Measurements from ENCODE around the gene DUSP1. TPM values are rescaled to one million over a fixed set of nuclear protein-coding genes. Genes with fewer than 3 reads are reported as not detected.

The DUSP1 gene
- total and polyA plus RNA-seq, 2 of the 13 experiments (the other 11 are each of a cell fraction or from before 2014, with no cell fraction given), result 27.1 to 55.5 TPM

DNA sequence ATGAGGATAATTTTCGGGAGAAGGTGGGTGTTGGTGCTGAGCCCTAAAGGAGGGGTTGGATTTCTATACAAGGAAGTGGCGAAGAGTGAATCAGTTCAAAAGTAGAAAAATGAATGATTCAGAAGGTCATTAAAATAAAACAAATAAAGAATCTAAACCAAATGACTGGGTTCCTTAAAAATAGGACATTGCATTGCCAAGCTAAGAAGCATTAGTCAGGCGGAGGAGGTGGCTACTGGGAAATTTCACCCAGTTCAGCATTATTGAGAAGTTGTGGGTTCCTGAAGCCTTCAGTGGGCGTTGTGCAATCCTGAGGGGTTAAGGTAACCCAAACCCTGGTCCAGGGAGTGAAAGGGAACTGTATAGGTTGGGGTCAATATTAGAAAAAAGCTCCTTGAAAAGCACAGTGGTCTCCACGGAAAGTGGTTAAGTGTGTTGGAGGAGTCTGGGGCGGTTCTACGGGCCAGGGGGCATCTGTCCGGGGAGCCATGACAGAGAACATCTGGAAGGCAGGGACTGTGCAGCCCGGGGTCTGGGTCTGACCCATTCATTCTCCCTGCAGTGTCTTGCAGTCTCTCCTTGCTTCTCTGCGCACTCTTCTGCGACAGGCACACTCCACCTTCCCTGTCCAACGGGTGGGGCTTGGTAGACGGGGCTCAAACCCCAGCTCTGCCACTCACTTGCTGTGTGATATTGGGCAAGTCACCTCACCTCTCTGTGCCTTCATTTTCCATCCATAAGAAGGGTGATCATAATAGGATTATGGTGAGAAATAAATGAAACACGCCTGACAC lies 27.6 kb upstream of the DUSP1 start:
- Histone ChIP-seq H3K4me2 (ENCODE audit: low read depth, low read length) (no peak overlapping the region), H3K9ac (ENCODE audit: insufficient read depth, low read depth, low read length) (no peak overlapping the region), H3K27me3 (ENCODE audit: control insufficient read depth in 1 of 2, insufficient read depth in 2 of 2, low read length in 2 of 2) (no peaks in the 10 kb centered on the region), H2AFZ (ENCODE audit: low read length) (no peak overlapping the region), H3K9me3 (ENCODE audit: low read length) (no peaks in the 10 kb centered on the region), H4K20me1 (ENCODE audit: insufficient read depth, low read length) (no peaks in the 10 kb centered on the region), H3K4me3 (replicated peaks in 1 of 3; ENCODE audit: insufficient read depth in 1 of 3, low read depth in 2 of 3, low read length in 3 of 3) (no peak overlapping the region), H3K79me2 (ENCODE audit: insufficient read depth, low read length) (no peaks in the 10 kb centered on the region), H3K36me3 (replicated peaks in 1 of 2; ENCODE audit: control insufficient read depth in 1 of 2, insufficient read depth in 2 of 2, low read length in 2 of 2) (no peaks in the 10 kb centered on the region), H3K27ac (ENCODE audit: extremely low read length, insufficient read depth, low read length) (no peak overlapping the region), H3K4me1 (ENCODE audit: insufficient read depth, low read length) (peaks cover 93% of the 10 kb centered on the region)
- in situ Hi-C loops (cut with HindIII; ENCODE audit: extremely low pct_ligation_motif_present, low pct_unique_long_range_greater_than_20kb) (no loop called here), intact Hi-C loops (cut with micrococcal nuclease; ENCODE audit: unreplicated experiment) (no loop called here)
- ChIA-PET POLR2A (interaction anchor here (1.2 to 4.7 kb wide), 10 partner anchors 8 to 61 kb away, joined by 3 to 54 read pairs (median 10); partner anchors contain the start of gene DUSP1), CTCF (ENCODE audit: low intra/inter-chr PET ratio, low total read pairs) (no interaction called here)
- WGBS (ENCODE audit: low lambda C conversion rate), result 78% methylated on average over 13 of the region's 14 CpGs
- DNase-seq (ENCODE audit: low spot score), result no peak
- no peak for FAIRE-seq
- no peak for ATAC-seq
- TF ChIP-seq ZMYM3 (CRISPR knock-in tag; IDR thresholded peaks at IDR 0.05) (0 out of 2 replicates have a peak, but pooled peaks have one; percentile 24), CEBPG (CRISPR knock-in tag; IDR thresholded peaks at IDR 0.05) (peak; percentile 36; the same call in 1 of the 2 replicates), ZNF615 (CRISPR knock-in tag; IDR thresholded peaks at IDR 0.05; ENCODE audit: borderline replicate concordance) (no peak), CEBPB (IDR thresholded peaks at IDR 0.05; ENCODE audit: borderline replicate concordance, low read depth, low read length) (peak; percentile 60; the same call in 1 of the 2 replicates), ZNF768 (CRISPR knock-in tag; IDR thresholded peaks at IDR 0.05) (peak; percentile 95), SP140L (CRISPR knock-in tag; IDR thresholded peaks at IDR 0.05; ENCODE audit: borderline replicate concordance) (no peak)
- no TSS peak for BruUV-seq (replicated peaks)

DNA sequence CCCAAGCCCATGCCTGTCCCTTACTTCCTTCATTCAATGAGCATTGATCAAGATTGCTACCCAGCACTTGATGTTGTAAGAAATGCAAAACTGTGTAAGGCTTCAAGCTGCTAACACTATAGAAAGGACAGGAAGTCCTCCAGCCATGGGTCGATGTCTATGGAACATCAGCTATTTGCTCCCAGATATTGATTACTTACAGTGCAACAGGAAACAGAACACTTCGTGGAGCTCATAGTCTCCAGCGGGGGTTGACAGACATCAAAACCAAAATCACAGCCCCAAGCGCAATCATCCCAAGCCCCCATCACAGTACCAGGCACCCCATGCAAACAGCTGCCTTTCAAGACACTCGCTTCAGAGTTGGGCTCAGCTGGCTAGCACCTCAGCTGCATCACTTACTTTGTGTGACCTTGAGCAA lies 26.8 kb upstream of the DUSP1 start:
- Histone ChIP-seq H3K27ac (ENCODE audit: extremely low read length, insufficient read depth, low read length) (peak overlapping the region; percentile 28), H3K4me2 (ENCODE audit: low read depth, low read length) (peak overlapping the region; percentile 65), H3K9ac (ENCODE audit: insufficient read depth, low read depth, low read length) (no peak overlapping the region; the same call in 1 of the 2 replicates), H3K79me2 (ENCODE audit: insufficient read depth, low read length) (no peaks in the 10 kb centered on the region), H2AFZ (ENCODE audit: low read length) (no peak overlapping the region), H3K27me3 (ENCODE audit: control insufficient read depth in 1 of 2, insufficient read depth in 2 of 2, low read length in 2 of 2) (no peaks in the 10 kb centered on the region), H3K4me3 (replicated peaks in 1 of 3; ENCODE audit: insufficient read depth in 1 of 3, low read depth in 2 of 3, low read length in 3 of 3) (no peak overlapping the region; a peak in 2 of 6 replicates), H4K20me1 (ENCODE audit: insufficient read depth, low read length) (no peaks in the 10 kb centered on the region), H3K36me3 (replicated peaks in 1 of 2; ENCODE audit: control insufficient read depth in 1 of 2, insufficient read depth in 2 of 2, low read length in 2 of 2) (no peaks in the 10 kb centered on the region), H3K4me1 (ENCODE audit: insufficient read depth, low read length) (peaks cover 100% of the 10 kb centered on the region), H3K9me3 (ENCODE audit: low read length) (no peaks in the 10 kb centered on the region)
- ChIA-PET POLR2A (interaction anchor here (1.2 to 4.7 kb wide), 10 partner anchors 8 to 62 kb away, joined by 3 to 54 read pairs (median 10); partner anchors contain the start of gene DUSP1), CTCF (ENCODE audit: low intra/inter-chr PET ratio, low total read pairs) (no interaction called here)
- intact Hi-C loops (cut with micrococcal nuclease; ENCODE audit: unreplicated experiment) (no loop called here), in situ Hi-C loops (cut with HindIII; ENCODE audit: extremely low pct_ligation_motif_present, low pct_unique_long_range_greater_than_20kb) (no loop called here)
- DNase-seq (ENCODE audit: low spot score) (peak; percentile 54), FAIRE-seq (peak; percentile 26), ATAC-seq (peak; percentile 77)
- WGBS (ENCODE audit: low lambda C conversion rate), result 8% methylated on average over 2 of the region's 5 CpGs
- BruUV-seq (replicated peaks), result no TSS peak
- TF ChIP-seq, protein P1, sequence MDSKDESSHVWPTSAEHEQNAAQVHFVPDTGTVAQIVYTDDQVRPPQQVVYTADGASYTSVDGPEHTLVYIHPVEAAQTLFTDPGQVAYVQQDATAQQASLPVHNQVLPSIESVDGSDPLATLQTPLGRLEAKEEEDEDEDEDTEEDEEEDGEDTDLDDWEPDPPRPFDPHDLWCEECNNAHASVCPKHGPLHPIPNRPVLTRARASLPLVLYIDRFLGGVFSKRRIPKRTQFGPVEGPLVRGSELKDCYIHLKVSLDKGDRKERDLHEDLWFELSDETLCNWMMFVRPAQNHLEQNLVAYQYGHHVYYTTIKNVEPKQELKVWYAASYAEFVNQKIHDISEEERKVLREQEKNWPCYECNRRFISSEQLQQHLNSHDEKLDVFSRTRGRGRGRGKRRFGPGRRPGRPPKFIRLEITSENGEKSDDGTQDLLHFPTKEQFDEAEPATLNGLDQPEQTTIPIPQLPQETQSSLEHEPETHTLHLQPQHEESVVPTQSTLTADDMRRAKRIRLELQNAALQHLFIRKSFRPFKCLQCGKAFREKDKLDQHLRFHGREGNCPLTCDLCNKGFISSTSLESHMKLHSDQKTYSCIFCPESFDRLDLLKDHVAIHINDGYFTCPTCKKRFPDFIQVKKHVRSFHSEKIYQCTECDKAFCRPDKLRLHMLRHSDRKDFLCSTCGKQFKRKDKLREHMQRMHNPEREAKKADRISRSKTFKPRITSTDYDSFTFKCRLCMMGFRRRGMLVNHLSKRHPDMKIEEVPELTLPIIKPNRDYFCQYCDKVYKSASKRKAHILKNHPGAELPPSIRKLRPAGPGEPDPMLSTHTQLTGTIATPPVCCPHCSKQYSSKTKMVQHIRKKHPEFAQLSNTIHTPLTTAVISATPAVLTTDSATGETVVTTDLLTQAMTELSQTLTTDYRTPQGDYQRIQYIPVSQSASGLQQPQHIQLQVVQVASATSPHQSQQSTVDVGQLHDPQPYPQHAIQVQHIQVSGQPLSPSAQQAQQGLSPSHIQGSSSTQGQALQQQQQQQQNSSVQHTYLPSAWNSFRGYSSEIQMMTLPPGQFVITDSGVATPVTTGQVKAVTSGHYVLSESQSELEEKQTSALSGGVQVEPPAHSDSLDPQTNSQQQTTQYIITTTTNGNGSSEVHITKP (CRISPR knock-in tag; IDR thresholded peaks at IDR 0.05; ENCODE audit: low read depth), result no peak
- TF ChIP-seq MAFK (conservative IDR thresholded peaks at IDR 0.05 in 1 of 2, IDR thresholded peaks at IDR 0.05 in 1 of 2; ENCODE audit: low read length in 2 of 2) (no peak), ZNF644 (CRISPR knock-in tag; IDR thresholded peaks at IDR 0.05; ENCODE audit: low read depth) (no peak), POLR2A (IDR thresholded peaks at IDR 0.05; ENCODE audit: insufficient read depth in 1 of 2, low read depth in 2 of 2, low read length in 2 of 2) (no peak), ATRX (CRISPR knock-in tag; IDR thresholded peaks at IDR 0.05; ENCODE audit: borderline replicate concordance) (no peak), SKI (IDR thresholded peaks at IDR 0.05; ENCODE audit: partially characterized antibody) (peak; percentile 92), NFKBIZ (CRISPR knock-in tag; IDR thresholded peaks at IDR 0.05) (no peak), ZMYM3 (CRISPR knock-in tag; IDR thresholded peaks at IDR 0.05) (peak; percentile 72)
- TF ChIP-seq, protein P2, sequence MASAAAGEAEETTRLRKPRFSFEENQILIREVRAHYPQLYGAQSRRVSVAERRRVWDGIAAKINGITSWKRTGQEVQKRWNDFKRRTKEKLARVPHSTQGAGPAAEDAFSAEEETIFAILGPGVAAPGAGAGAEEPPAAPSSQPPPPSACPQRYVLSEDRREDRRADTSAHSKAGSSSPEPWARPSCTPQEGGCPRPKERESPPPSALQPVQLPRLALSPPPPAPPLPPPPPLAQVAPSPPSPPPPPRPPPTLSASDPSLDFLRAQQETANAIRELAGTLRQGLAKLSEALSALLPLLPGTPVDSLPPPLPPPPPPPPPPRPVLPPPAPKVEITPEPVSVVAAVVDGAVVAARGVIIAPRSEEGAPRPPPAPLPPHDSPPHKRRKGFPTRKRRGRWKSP (CRISPR knock-in tag; IDR thresholded peaks at IDR 0.05), result 0 out of 2 replicates have a peak, but pooled peaks have one; percentile 30
